GM12801 (cell line): ENCODE measurements around the gene RFX2.

Source experiments
- CTCF ChIP-seq: IDR thresholded peaks from one replicate; pipeline ENCODE4 v1.5.1; 2011; ENCODE audit warnings: control low read depth; ENCODE audit not compliant: insufficient read length; ENCODE audit errors: extremely low read depth

Gene RFX2

GRCh38 chr19:6116749-6117430, 6.6 kb upstream of the RFX2 start:
- TF ChIP-seq CTCF = no peak

GRCh38 chr19:6115992-6116391, 5.7 kb upstream of the RFX2 start:
- TF ChIP-seq CTCF = no peak

GRCh38 chr19:6113616-6114188, 3.4 kb upstream of the RFX2 start:
- TF ChIP-seq CTCF = no peak

GRCh38 chr19:6109947-6110346, 353 bp downstream of the RFX2 start:
- TF ChIP-seq CTCF = no peak

GRCh38 chr19:6108721-6109633, 1.3 kb downstream of the RFX2 start:
- TF ChIP-seq CTCF = no peak

- no peak for TF ChIP-seq CTCF
Observed at GRCh38 chr19:6105444-6105843, 4.9 kb downstream of the RFX2 start.

- no peak for TF ChIP-seq CTCF
Observed at GRCh38 chr19:6103894-6104293, 6.4 kb downstream of the RFX2 start.
